IMR-90 (cell line): ENCODE results near the gene ALPK3. TPM values are rescaled to one million over a fixed set of nuclear protein-coding genes. Genes with fewer than 3 reads are reported as not detected.

Experiments
- ATAC-seq: fragments of 200-7000 bp; cut with Tn5 transposase; 2 replicates; pipeline ENCODE4 v1.9.1; 2020; ENCODE audit warnings: low read depth, mild to moderate bottlenecking, moderate library complexity
- BruUV-seq: library from RNA; stranded (reverse); fragments of 400-500 nt; replicated peaks from 2 replicates; lab custom pipeline; 2021; lab: Mats Ljungman, UMichigan
- CTCF ChIA-PET: fragments of 300-600 bp; formaldehyde crosslinking; extraction: SDS; loops from one replicate; lab custom pipeline; 2021; ENCODE audit warnings: antibody characterized with exemption; lab: Yijun Ruan, JAX
- POLR2A ChIA-PET: fragments of 300-600 bp; sonication (Branson Sonifier 250); formaldehyde crosslinking; loops from one replicate; lab custom pipeline; 2022; ENCODE audit warnings: antibody characterized with exemption; ENCODE audit not compliant: unreplicated experiment; lab: Charles Lee
- DNase-seq: peaks from one replicate; pipeline ENCODE4 v3.0.0; 2013
- H2AFZ ChIP-seq: replicated peaks from 2 replicates; pipeline ENCODE3; 2013; ENCODE audit warnings: low read length, mild to moderate bottlenecking; ENCODE audit not compliant: poor library complexity
- H2AK5ac ChIP-seq: 2 replicates; pipeline ENCODE4 v1.6.1; 2013; ENCODE audit warnings: low read depth, low read length, inconsistent platforms
- H2AK9ac ChIP-seq: replicated peaks from 2 replicates; pipeline ENCODE3; 2013; ENCODE audit warnings: mild to moderate bottlenecking, low read depth, low read length, moderate library complexity; ENCODE audit not compliant: poor library complexity
- H2BK120ac ChIP-seq: 2 replicates; pipeline ENCODE4 v1.6.1; 2013; ENCODE audit warnings: low read depth, low read length, inconsistent platforms
- H2BK15ac ChIP-seq: 3 replicates; pipeline ENCODE4 v1.6.1; 2013; ENCODE audit warnings: low read depth, low read length, inconsistent platforms
- H2BK20ac ChIP-seq: 2 replicates; pipeline ENCODE4 v1.6.1; 2013; ENCODE audit warnings: low read depth, mild to moderate bottlenecking, inconsistent platforms, low read length, moderate library complexity
- H2BK5ac ChIP-seq: 2 replicates; pipeline ENCODE4 v1.6.1; 2013; ENCODE audit warnings: mild to moderate bottlenecking, low read depth, low read length, inconsistent platforms; ENCODE audit not compliant: poor library complexity, severe bottlenecking
- H3K14ac ChIP-seq: replicated peaks from 2 replicates; pipeline ENCODE4 v1.6.1; 2013; ENCODE audit warnings: low read depth, low read length, inconsistent platforms
- H3K18ac ChIP-seq: 2 replicates; pipeline ENCODE4 v1.6.1; 2013; ENCODE audit warnings: low read depth, low read length, control low read depth
- H3K23ac ChIP-seq: 2 replicates; pipeline ENCODE4 v1.6.1; 2013; ENCODE audit warnings: low read depth, low read length, inconsistent platforms
- H3K27ac ChIP-seq: 2 replicates; pipeline ENCODE4 v1.5.1; 2013; ENCODE audit warnings: mild to moderate bottlenecking, control low read depth, low read length; ENCODE audit not compliant: insufficient read depth
- H3K27me3 ChIP-seq: 2 replicates; pipeline ENCODE4 v1.6.1; 2013; ENCODE audit warnings: low read length; ENCODE audit not compliant: control insufficient read depth, insufficient read depth
- H3K36me3 ChIP-seq: 2 replicates; pipeline ENCODE4 v1.6.1; 2013; ENCODE audit warnings: low read length, mixed read lengths; ENCODE audit not compliant: control insufficient read depth, insufficient read depth
- H3K4ac ChIP-seq: 2 replicates; pipeline ENCODE4 v1.6.1; 2013; ENCODE audit warnings: low read depth, low read length, inconsistent platforms
- H3K4me1 ChIP-seq: 2 replicates; pipeline ENCODE4 v1.6.1; 2013; ENCODE audit warnings: low read length, mixed read lengths; ENCODE audit not compliant: control insufficient read depth, insufficient read depth
- H3K4me2 ChIP-seq: 2 replicates; pipeline ENCODE4 v1.6.1; 2013; ENCODE audit warnings: low read depth, mild to moderate bottlenecking, control low read depth, low read length, moderate library complexity
- H3K4me3 ChIP-seq: 2 replicates; pipeline ENCODE4 v1.5.1; 2013; ENCODE audit warnings: low read depth, mild to moderate bottlenecking, control low read depth, low read length, moderate library complexity; ENCODE audit not compliant: insufficient read depth
- H3K56ac ChIP-seq: 2 replicates; pipeline ENCODE4 v1.6.1; 2013; ENCODE audit warnings: low read length, inconsistent platforms; ENCODE audit not compliant: insufficient read depth; ENCODE audit errors: extremely low read depth
- H3K79me1 ChIP-seq, 2 experiments: 2 replicates each; pipeline ENCODE4 v1.6.1; 2013; ENCODE audit warnings: low read length in 2 of 2, inconsistent platforms in 1 of 2, low read depth in 1 of 2
- H3K9ac ChIP-seq: 2 replicates; pipeline ENCODE4 v1.6.1; 2013; ENCODE audit warnings: low read depth, low read length, control low read depth
- H3K9me1 ChIP-seq: 2 replicates; pipeline ENCODE4 v1.6.1; 2013; ENCODE audit warnings: low read length, inconsistent platforms; ENCODE audit not compliant: insufficient read depth
- H3K9me3 ChIP-seq: 2 replicates; pipeline ENCODE4 v1.6.1; 2013; ENCODE audit warnings: low read length; ENCODE audit not compliant: control insufficient read depth, insufficient read depth
- H4K20me1 ChIP-seq: 2 replicates; pipeline ENCODE4 v1.6.1; 2013; ENCODE audit warnings: low read length, inconsistent platforms; ENCODE audit not compliant: insufficient read depth
- H4K5ac ChIP-seq: 2 replicates; pipeline ENCODE4 v1.6.1; 2013; ENCODE audit warnings: mild to moderate bottlenecking, low read depth, low read length, control low read depth
- H4K8ac ChIP-seq, 2 experiments: 2 replicates each; pipeline ENCODE4 v1.6.1; 2013; ENCODE audit warnings: low read depth in 2 of 2, low read length in 2 of 2, control low read depth in 1 of 2, inconsistent platforms in 1 of 2
- H4K91ac ChIP-seq: 2 replicates; pipeline ENCODE4 v1.6.1; 2013; ENCODE audit warnings: low read depth, low read length, inconsistent platforms; ENCODE audit not compliant: insufficient read depth
- BHLHE40 ChIP-seq: fragments of 150-350 bp; IDR thresholded peaks from 2 replicates; pipeline ENCODE4 v1.6.1; 2016; ENCODE audit warnings: mild to moderate bottlenecking, low read depth, low read length
- CEBPB ChIP-seq: IDR thresholded peaks from 2 replicates; pipeline ENCODE4 v1.6.1; 2012; ENCODE audit warnings: low read depth, low read length, improper control_type of control experiment
- FOS ChIP-seq: fragments of 150-350 bp; IDR thresholded peaks from 2 replicates; pipeline ENCODE4 v1.6.1; 2016; ENCODE audit warnings: low read depth, low read length
- MXI1 ChIP-seq: IDR thresholded peaks from 2 replicates; pipeline ENCODE4 v1.6.1; 2012; ENCODE audit warnings: low read depth, mild to moderate bottlenecking, low read length, moderate library complexity, borderline replicate concordance
- POLR2A ChIP-seq: IDR thresholded peaks from 2 replicates; pipeline ENCODE4 v1.6.1; 2012; ENCODE audit warnings: mild to moderate bottlenecking, low read depth, low read length
- WGBS, 2 experiments: methylation state at CpG; one replicate each; pipeline versions ENCODE4 v1.1.5 to v1.1.7; 2013; ENCODE audit warnings: missing lambda C conversion rate in 2 of 2; ENCODE audit not compliant: insufficient read length in 1 of 2; ENCODE audit errors: extremely low coverage in 2 of 2; 5-methylcytosine and 5-hydroxymethylcytosine counted together
- dilution Hi-C: fragments of 300-500 bp; cut with HindIII; formaldehyde crosslinking; loops from one replicate; pipeline ENCODE4 v1.14.3; 2018; ENCODE audit warnings: low sequenced_read_pairs; ENCODE audit not compliant: unreplicated experiment
- in situ Hi-C: fragments of 300-500 bp; cut with MboI; formaldehyde crosslinking; loops from 3 replicates; pipeline ENCODE4 v1.14.3; 2019; ENCODE audit warnings: low sequenced_read_pairs, inconsistent platforms, mixed read lengths
- intact Hi-C: fragments of 100-400 bp; cut with micrococcal nuclease; formaldehyde crosslinking; loops from 2 replicates; pipeline ENCODE4 v1.10.0; 2022
- polyA plus RNA-seq, 3 experiments: library from polyadenylated mRNA; depleted of rRNA; stranded (reverse); fragments of >200 nt; gene quantifications; 2 replicates each; pipeline ENCODE4 v1.2.3, GENCODE V29; 2012; ENCODE audit warnings: low replicate concordance in 1 of 3
- total RNA-seq: library from RNA; depleted of rRNA; stranded (reverse); fragments of >200 nt; gene quantifications from 2 replicates; pipeline ENCODE4 v1.2.3, GENCODE V29; 2012
- TF ChIP-seq, protein P1 (sequence below): fragments of 150-350 bp; IDR thresholded peaks from 2 replicates; pipeline ENCODE4 v1.6.1; 2016; ENCODE audit warnings: low read depth, mild to moderate bottlenecking, low read length, moderate library complexity, borderline replicate concordance
- TF ChIP-seq, protein P2 (sequence below): conservative IDR thresholded peaks from 2 replicates; pipeline ENCODE4 v1.5.1; 2012; ENCODE audit warnings: mild to moderate bottlenecking, low read depth, low read length, improper control_type of control experiment
- TF ChIP-seq, protein P3 (sequence below): fragments of 150-350 bp; IDR thresholded peaks from 2 replicates; pipeline ENCODE4 v1.6.1; 2017; ENCODE audit warnings: mild to moderate bottlenecking, antibody characterized with exemption, low read length, low read depth

The ALPK3 gene
- total and polyA plus RNA-seq, 2 of the 4 experiments (the other 2 are of a cell fraction) = under 0.01 to 0.26 TPM

- no TSS peak for BruUV-seq
- Histone ChIP-seq H2BK5ac (no peak overlapping the region), H2BK20ac (no peak overlapping the region), H3K9me1 (peaks cover 8% of the 10 kb centered on the region), H4K20me1 (0 out of 2 replicates have a peak, but pooled peaks cover 8% of the 10 kb centered on the region), H3K4ac (no peak overlapping the region), H3K4me3 (no peak overlapping the region), H4K91ac (no peak overlapping the region), H2BK120ac (no peak overlapping the region), H2AFZ (no peak overlapping the region), H2AK9ac (no peak overlapping the region), H2BK15ac (no peak overlapping the region), H2AK5ac (no peak overlapping the region), H3K23ac (no peak overlapping the region), H3K27me3 (peaks cover 1% of the 10 kb centered on the region; the same call in 1 of the 2 replicates), H3K4me2 (no peak overlapping the region), H4K5ac (no peak overlapping the region), H3K56ac (no peak overlapping the region), H3K79me1 (no peaks in the 10 kb centered on the region), H3K4me1 (peaks cover 2% of the 10 kb centered on the region; the same call in 1 of the 2 replicates), H3K36me3 (peaks cover 1% of the 10 kb centered on the region; the same call in 1 of the 2 replicates), H3K18ac (no peak overlapping the region), H3K27ac (no peak overlapping the region), H3K14ac (no peak overlapping the region), H3K9me3 (no peaks in the 10 kb centered on the region), H3K9ac (no peak overlapping the region), H4K8ac (no peak overlapping the region)
- DNase-seq (no peak), ATAC-seq (no peak)
- ChIA-PET POLR2A (no interaction called here), CTCF (no interaction called here)
- in situ Hi-C loops = no loop called here
- TF ChIP-seq, protein P1, sequence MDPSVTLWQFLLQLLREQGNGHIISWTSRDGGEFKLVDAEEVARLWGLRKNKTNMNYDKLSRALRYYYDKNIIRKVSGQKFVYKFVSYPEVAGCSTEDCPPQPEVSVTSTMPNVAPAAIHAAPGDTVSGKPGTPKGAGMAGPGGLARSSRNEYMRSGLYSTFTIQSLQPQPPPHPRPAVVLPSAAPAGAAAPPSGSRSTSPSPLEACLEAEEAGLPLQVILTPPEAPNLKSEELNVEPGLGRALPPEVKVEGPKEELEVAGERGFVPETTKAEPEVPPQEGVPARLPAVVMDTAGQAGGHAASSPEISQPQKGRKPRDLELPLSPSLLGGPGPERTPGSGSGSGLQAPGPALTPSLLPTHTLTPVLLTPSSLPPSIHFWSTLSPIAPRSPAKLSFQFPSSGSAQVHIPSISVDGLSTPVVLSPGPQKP = no peak
- no peak for TF ChIP-seq POLR2A
- TF ChIP-seq BHLHE40 = no peak
- no peak for TF ChIP-seq MXI1
- TF ChIP-seq FOS = no peak
- TF ChIP-seq, protein P2, sequence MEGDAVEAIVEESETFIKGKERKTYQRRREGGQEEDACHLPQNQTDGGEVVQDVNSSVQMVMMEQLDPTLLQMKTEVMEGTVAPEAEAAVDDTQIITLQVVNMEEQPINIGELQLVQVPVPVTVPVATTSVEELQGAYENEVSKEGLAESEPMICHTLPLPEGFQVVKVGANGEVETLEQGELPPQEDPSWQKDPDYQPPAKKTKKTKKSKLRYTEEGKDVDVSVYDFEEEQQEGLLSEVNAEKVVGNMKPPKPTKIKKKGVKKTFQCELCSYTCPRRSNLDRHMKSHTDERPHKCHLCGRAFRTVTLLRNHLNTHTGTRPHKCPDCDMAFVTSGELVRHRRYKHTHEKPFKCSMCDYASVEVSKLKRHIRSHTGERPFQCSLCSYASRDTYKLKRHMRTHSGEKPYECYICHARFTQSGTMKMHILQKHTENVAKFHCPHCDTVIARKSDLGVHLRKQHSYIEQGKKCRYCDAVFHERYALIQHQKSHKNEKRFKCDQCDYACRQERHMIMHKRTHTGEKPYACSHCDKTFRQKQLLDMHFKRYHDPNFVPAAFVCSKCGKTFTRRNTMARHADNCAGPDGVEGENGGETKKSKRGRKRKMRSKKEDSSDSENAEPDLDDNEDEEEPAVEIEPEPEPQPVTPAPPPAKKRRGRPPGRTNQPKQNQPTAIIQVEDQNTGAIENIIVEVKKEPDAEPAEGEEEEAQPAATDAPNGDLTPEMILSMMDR = no peak
- TF ChIP-seq CEBPB = no peak
- TF ChIP-seq, protein P3, sequence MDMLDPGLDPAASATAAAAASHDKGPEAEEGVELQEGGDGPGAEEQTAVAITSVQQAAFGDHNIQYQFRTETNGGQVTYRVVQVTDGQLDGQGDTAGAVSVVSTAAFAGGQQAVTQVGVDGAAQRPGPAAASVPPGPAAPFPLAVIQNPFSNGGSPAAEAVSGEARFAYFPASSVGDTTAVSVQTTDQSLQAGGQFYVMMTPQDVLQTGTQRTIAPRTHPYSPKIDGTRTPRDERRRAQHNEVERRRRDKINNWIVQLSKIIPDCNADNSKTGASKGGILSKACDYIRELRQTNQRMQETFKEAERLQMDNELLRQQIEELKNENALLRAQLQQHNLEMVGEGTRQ = no peak
- dilution Hi-C loops = no loop called here
- intact Hi-C loops = no loop called here
- no CpG with 5 or more reads among the region's 1 CpG for WGBS, 2 experiments
Observed at GRCh38 chr15:84813435-84813834, 3.7 kb upstream of the ALPK3 start.
